NCI-H774 (cell line): ENCODE measurements around the gene HIGD1C.
"Not testable (repeated sequence)": the region's sequence is repeated elsewhere in the genome, so short reads cannot be mapped to it uniquely, and the experiment has no call there.

Source experiments
- DNase-seq: peaks from one replicate; lab custom pipeline; 2025; lab: John Stamatoyannopoulos, UW

Gene HIGD1C

GRCh38 chr12:50984586-50985298, 32.4 kb downstream of the HIGD1C start:
- no peak for DNase-seq

- DNase-seq = no peak
These were observed 33.0 kb downstream of the HIGD1C start for GRCh38 chr12:50985322-50985721.

- DNase-seq = no peak
These were observed 34.8 kb downstream of the HIGD1C start for GRCh38 chr12:50986966-50987737.

DNA sequence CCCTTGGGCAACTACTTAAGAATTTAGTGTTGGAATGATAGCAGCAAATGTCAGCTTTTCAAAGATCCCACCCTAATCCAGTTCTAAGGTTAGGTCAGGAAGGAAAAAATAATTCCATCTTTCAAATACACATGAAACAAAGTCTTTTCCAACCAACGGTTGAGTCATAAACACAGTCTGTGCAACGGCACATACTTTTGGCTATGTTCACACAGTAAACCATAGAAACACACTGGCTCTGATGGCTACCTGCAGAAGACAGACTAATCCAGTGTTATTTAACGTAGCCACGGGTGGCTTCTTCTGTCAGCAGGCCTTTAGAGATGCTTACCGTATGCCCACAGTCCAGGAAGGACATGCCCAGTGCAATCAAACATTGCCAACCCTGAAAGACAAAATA, 35.7 kb downstream of the HIGD1C start:
- DNase-seq = no peak

- no peak for DNase-seq
These were observed 36.5 kb downstream of the HIGD1C start for GRCh38 chr12:50988871-50989270.

DNA sequence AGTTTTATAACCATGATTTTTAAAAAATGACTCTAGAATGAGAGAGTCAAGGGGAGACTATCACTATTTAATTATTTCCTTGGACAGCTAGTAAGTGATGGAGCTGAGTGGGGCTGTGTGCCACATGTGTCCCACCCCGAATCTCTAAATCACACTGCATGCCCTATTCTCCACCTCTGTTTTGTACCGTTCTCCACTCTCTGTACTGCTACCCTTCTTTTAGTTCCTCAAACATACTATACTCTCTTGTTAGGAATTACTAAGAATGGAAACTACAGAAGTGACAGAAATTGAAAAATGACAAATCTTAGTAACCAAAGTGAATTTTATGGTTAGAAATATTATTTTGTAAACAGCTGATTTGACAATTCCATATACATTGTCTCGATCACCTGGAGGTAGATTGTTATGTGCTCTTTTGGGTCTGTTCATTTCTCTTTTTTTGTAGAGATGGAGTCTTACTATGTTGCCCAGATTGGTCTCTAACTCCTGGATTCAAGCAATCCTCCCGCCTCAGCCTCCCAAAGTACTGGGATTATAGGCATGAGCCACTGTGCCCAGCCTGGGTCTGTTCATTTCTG, 37.9 kb downstream of the HIGD1C start:
- no peak for DNase-seq

- no peak for DNase-seq
These were observed 38.4 kb downstream of the HIGD1C start for GRCh38 chr12:50990791-50991190.

GRCh38 chr12:50991291-50991690, 38.9 kb downstream of the HIGD1C start:
- DNase-seq = no peak

DNA sequence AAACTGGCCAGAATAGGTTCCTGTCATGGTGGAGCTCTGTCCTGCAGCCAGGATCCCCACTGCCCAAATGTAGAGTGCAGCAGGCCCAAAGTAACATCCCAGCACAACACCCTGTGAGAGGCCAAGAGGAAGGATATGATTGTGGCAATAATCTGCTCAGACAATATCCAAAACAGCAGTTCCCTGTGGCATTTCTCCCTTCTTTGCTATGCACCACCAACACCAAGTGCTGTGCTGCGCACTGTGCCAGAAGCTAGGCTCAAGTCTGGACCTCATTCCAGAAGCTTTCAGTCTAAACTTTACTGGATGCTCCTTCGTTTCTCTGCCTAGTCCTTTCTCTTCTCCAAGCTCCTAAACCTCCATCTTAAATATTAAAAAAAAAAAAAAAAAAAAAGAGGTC, 40.5 kb downstream of the HIGD1C start:
- DNase-seq = no peak

GRCh38 chr12:50999093-50999492, 46.7 kb downstream of the HIGD1C start:
- DNase-seq = no peak

- no peak for DNase-seq
These were observed 47.9 kb downstream of the HIGD1C start for GRCh38 chr12:51000245-51000644.

DNA sequence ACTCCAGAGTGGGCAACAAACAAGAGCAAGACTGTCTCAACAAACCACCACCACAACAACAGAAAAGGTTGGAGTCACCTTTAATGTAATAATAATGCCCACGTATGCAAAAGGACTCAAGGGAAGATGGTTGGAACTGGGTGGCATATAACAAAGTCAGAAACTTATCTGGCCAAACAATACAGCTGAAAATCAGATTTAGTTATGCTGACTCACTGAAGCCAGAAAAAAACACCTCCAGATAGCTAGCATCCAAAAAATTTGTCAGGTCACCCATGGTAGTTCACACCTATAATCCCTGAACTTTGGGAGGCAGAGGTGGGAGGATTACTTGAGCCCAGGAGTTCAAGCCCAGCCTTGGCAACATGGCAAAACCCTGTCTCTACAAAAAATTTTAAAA, 49.5 kb downstream of the HIGD1C start:
- no peak for DNase-seq

- no peak for DNase-seq
These were observed 52.2 kb downstream of the HIGD1C start for GRCh38 chr12:51004504-51004903.

DNA sequence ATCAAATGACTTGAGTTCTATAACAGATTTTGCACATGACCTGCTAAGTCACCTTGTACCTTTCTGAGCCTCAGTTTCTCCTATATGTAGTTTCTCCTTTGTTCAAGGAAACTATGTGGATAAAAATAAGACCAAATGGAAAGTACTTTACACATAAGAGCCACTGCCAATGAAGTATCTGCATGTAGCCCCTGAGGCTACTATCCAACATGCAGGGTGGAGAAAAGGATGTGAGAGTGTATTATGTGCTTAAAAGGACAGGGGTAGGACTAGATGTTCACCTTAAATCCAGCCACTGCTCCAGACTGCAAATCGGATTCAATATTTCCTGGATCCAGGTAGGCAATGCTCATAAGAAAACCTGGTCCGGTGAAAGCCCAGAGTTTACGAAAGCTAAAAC, 52.7 kb downstream of the HIGD1C start:
- no peak for DNase-seq

- DNase-seq = no peak
These were observed 53.3 kb downstream of the HIGD1C start for GRCh38 chr12:51005671-51006070.

DNA sequence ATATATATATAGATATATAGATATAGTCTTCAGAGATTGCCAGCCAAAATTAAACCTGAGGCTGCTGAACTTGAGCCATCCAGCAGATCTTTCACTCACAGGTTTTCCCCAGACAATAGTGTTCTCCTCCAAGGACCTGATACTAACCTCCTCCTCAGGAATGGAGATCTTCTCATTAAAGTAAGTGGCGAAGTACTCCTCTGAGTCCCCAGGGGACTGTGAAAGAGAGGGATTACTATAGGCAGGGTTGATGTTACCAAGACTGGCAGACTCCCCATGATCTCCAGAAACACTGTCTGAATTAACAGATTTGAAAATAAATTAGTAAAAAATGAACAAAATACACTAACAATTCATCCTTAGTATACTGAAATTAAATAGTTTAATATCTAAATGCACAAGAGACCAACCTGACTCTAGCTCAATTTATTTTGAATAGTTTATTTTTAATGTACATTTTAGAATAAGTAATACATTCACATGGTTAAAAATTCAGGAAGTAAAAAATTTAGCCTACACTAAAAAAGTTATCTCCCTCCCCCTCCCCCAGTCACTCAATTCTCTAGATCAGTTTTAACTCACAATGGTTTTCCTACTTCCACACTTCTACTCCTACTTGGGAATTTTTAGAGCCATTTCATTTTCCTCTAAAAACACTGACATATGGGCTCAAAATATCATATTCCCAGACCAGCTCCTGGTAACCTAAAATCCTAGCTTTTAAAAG, 56.1 kb downstream of the HIGD1C start:
- DNase-seq = no peak

DNA sequence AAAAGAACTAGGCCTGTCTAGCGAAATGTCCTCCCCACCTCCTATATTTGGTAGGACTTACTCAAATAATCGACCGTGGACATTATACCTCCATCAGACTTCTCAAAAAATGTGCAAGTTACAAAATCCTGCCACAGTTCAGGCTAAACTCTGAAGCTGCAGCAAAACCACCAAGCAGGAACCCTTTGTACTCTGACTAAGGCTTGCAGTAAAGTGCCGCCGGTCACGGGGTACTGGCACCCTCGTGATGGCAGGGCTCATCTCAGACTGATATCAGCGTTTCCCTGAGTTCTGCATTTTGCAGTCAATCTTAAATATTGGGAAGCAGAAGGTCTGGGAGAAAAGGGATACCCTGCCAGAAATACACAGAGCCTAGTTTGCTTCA, 56.7 kb downstream of the HIGD1C start:
- no peak for DNase-seq

GRCh38 chr12:51011955-51012354, 59.6 kb downstream of the HIGD1C start:
- DNase-seq = no peak

DNA sequence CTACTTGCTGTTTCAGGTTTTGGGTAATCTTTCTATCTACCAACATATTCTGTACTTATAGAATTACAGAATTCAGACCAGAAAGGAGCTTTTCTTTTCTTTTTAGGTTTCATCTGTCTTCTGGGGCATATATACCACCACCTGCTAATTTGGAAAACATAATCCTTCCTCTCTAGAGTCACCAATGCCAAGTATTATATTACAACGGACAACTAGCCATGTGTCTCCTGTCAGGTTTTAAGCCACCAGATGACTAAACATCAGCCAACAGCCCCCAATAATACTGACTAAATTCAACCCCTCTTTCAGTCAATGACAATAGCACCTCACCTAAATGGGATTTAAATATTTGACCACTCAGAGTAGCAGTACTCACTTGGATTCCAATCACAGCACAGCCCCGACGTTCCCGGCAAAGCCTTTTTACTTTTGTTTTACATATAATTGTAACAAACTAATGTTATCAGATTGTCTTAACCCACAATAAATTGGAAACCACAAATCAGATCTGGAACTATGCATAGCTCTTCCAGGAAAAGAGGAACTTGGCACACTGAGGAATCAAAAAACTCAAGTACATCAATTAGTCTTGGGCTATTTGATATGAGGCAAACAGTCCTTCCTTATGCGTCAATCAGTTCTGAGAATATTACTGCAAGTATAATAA, 60.4 kb downstream of the HIGD1C start:
- no peak for DNase-seq

GRCh38 chr12:51013441-51013840, 61.1 kb downstream of the HIGD1C start:
- DNase-seq = no peak

GRCh38 chr12:51014467-51014866, 62.1 kb downstream of the HIGD1C start:
- DNase-seq = not testable (repeated sequence)

DNA sequence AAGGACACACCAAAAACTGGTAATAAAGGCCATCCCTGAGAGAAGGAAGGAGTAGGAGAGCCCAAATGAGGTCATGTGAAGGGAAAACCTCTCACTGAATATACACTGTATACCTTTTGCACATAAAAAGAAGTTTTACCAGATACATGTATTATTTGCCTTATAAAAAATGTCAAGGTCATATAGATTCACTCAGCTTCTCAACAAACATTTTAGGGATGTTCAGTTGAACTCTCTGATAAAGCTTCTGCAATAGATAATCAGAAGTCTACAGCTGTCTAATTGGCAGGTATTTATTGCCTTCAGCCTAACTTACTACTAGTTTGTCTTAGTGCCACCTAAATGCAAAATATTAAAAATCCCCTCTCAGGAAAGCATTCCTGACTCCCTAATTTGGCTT, 65.1 kb downstream of the HIGD1C start:
- DNase-seq = no peak
